Natural killer cell treated with Interleukin-12 subunit alpha and Interleukin-12 subunit beta and Interleukin-15 and Interleukin-18, amount 100 ng/mL, for 72 hours (primary cell): ENCODE measurements around the gene SLC17A9. TPM values are rescaled to one million over a fixed set of nuclear protein-coding genes. Genes with fewer than 3 reads are reported as not detected.

ENCODE experiments used
- ATAC-seq, 2 donors: fragments of 150-1000 bp; cut with Tn5 transposase in 1 of 2; sonication (Bioruptor Pico), chemical (Tn5 transposase) in 1 of 2; 2 replicates each; pipeline ENCODE4 v1.10.0; 2021
- DNase-seq: peaks from one replicate; pipeline ENCODE4 v3.0.0; 2022; ENCODE audit warnings: low spot score
- H3K27ac Mint-ChIP-seq, 2 donors: 1 replicate in 1 of 2; 2 replicates in 1 of 2; pipeline ENCODE4 v1.8.0; 2022; ENCODE audit warnings: mixed read lengths in 2 of 2, mild to moderate bottlenecking in 1 of 2, moderate library complexity in 1 of 2
- H3K27me3 Mint-ChIP-seq, 2 donors: 1 replicate in 1 of 2; 2 replicates in 1 of 2; pipeline ENCODE4 v1.8.0; 2022; ENCODE audit warnings: mixed read lengths in 2 of 2
- H3K36me3 Mint-ChIP-seq: one replicate; pipeline ENCODE4 v1.8.0; 2022; ENCODE audit warnings: mixed read lengths
- H3K4me1 Mint-ChIP-seq, 2 donors: 1 replicate in 1 of 2; 2 replicates in 1 of 2; pipeline ENCODE4 v1.8.0; 2022; ENCODE audit warnings: low read depth in 2 of 2, mixed read lengths in 2 of 2, mild to moderate bottlenecking in 1 of 2
- H3K4me3 Mint-ChIP-seq: one replicate; pipeline ENCODE4 v1.8.0; 2022; ENCODE audit warnings: mixed read lengths
- H3K9me3 Mint-ChIP-seq: 2 replicates; pipeline ENCODE4 v1.8.0; 2022; ENCODE audit warnings: mixed read lengths
- total RNA-seq, 2 donors: library from RNA; stranded (reverse); gene quantifications; one replicate each; pipeline ENCODE4 v1.2.3, GENCODE V29; 2022

Gene SLC17A9
- total RNA-seq, 2 donors from 2014 or later: 34.9 to 100 TPM

GRCh38 chr20:62989201-62989601 lies 36.7 kb downstream of the SLC17A9 start:
- Mint-ChIP-seq H3K4me3 (peak overlapping the region; percentile 79), H3K27me3 (peaks cover 0 to 1% of the 10 kb centered on the region in 2 donors), H3K4me1 (peaks cover 0 to 11% of the 10 kb centered on the region in 2 donors), H3K9me3 (no peaks in the 10 kb centered on the region), H3K27ac (no peak overlapping the region), H3K36me3 (no peaks in the 10 kb centered on the region)
- peak; percentile 60 for DNase-seq
- peak; percentile 57 to 81 for ATAC-seq

GRCh38 chr20:62990306-62990825 lies 37.9 kb downstream of the SLC17A9 start:
- H3K4me3 Mint-ChIP-seq: no peak overlapping the region
- peaks cover 0 to 8% of the 10 kb centered on the region in 2 donors for H3K4me1 Mint-ChIP-seq
- no peaks in the 10 kb centered on the region for H3K9me3 Mint-ChIP-seq
- DNase-seq (peak; percentile 53), ATAC-seq (no peak)
- no peak overlapping the region for H3K27ac Mint-ChIP-seq
- H3K36me3 Mint-ChIP-seq: no peaks in the 10 kb centered on the region
- H3K27me3 Mint-ChIP-seq: no peaks in the 10 kb centered on the region

- Mint-ChIP-seq H3K9me3 (no peaks in the 10 kb centered on the region), H3K27me3 (peaks cover 0 to 5% of the 10 kb centered on the region in 2 donors), H3K4me3 (no peak overlapping the region), H3K27ac (no peak overlapping the region), H3K4me1 (peaks cover 0 to 8% of the 10 kb centered on the region in 2 donors), H3K36me3 (no peaks in the 10 kb centered on the region)
- ATAC-seq: no peak
- DNase-seq: peak; percentile 51
Measured at GRCh38 chr20:62991196-62991807, 38.8 kb downstream of the SLC17A9 start.

GRCh38 chr20:62991863-62992262 lies 39.4 kb downstream of the SLC17A9 start:
- Mint-ChIP-seq H3K4me3 (no peak overlapping the region), H3K4me1 (peaks cover 0 to 8% of the 10 kb centered on the region in 2 donors), H3K27ac (no peak overlapping the region), H3K9me3 (no peaks in the 10 kb centered on the region), H3K36me3 (no peaks in the 10 kb centered on the region), H3K27me3 (peaks cover 0 to 5% of the 10 kb centered on the region in 2 donors)
- DNase-seq: no peak
- no peak for ATAC-seq

GRCh38 chr20:62993856-62994494 lies 41.5 kb downstream of the SLC17A9 start:
- H3K4me3 Mint-ChIP-seq: no peak overlapping the region
- H3K9me3 Mint-ChIP-seq: no peaks in the 10 kb centered on the region
- H3K36me3 Mint-ChIP-seq: no peaks in the 10 kb centered on the region
- peak; percentile 46 for DNase-seq
- H3K27ac Mint-ChIP-seq: no peak overlapping the region
- H3K4me1 Mint-ChIP-seq: peaks cover 0 to 11% of the 10 kb centered on the region in 2 donors
- no peak for ATAC-seq
- peaks cover 11 to 17% of the 10 kb centered on the region in 2 donors for H3K27me3 Mint-ChIP-seq

GRCh38 chr20:62994869-62995281 lies 42.4 kb downstream of the SLC17A9 start:
- DNase-seq (peak; percentile 35), ATAC-seq (no peak)
- Mint-ChIP-seq H3K4me1 (peaks cover 0 to 9% of the 10 kb centered on the region in 2 donors), H3K36me3 (no peaks in the 10 kb centered on the region), H3K4me3 (no peak overlapping the region), H3K27ac (no peak overlapping the region), H3K27me3 (peaks cover 17% of the 10 kb centered on the region in 2 donors), H3K9me3 (no peaks in the 10 kb centered on the region)

GRCh38 chr20:62995481-62995880 lies 43.0 kb downstream of the SLC17A9 start:
- ATAC-seq (no peak), DNase-seq (no peak)
- Mint-ChIP-seq H3K27ac (no peak overlapping the region), H3K4me3 (no peak overlapping the region), H3K27me3 (peaks cover 17 to 20% of the 10 kb centered on the region in 2 donors), H3K9me3 (no peaks in the 10 kb centered on the region), H3K36me3 (no peaks in the 10 kb centered on the region), H3K4me1 (peaks cover 0 to 9% of the 10 kb centered on the region in 2 donors)

GRCh38 chr20:62995898-62996595 lies 43.5 kb downstream of the SLC17A9 start:
- Mint-ChIP-seq H3K36me3 (no peaks in the 10 kb centered on the region), H3K4me3 (no peak overlapping the region), H3K4me1 (peaks cover 0 to 9% of the 10 kb centered on the region in 2 donors), H3K27ac (no peak overlapping the region), H3K27me3 (peaks cover 19 to 22% of the 10 kb centered on the region in 2 donors), H3K9me3 (no peaks in the 10 kb centered on the region)
- DNase-seq: no peak
- no peak for ATAC-seq

- no peak overlapping the region for H3K4me3 Mint-ChIP-seq
- H3K27ac Mint-ChIP-seq: no peak overlapping the region
- H3K27me3 Mint-ChIP-seq: peaks cover 23 to 24% of the 10 kb centered on the region in 2 donors
- ATAC-seq (no peak), DNase-seq (no peak)
- no peaks in the 10 kb centered on the region for H3K9me3 Mint-ChIP-seq
- peaks cover 0 to 9% of the 10 kb centered on the region in 2 donors for H3K4me1 Mint-ChIP-seq
- H3K36me3 Mint-ChIP-seq: no peaks in the 10 kb centered on the region
Measured at GRCh38 chr20:62996596-62996982, 44.1 kb downstream of the SLC17A9 start.

- no peaks in the 10 kb centered on the region for H3K36me3 Mint-ChIP-seq
- no peaks in the 10 kb centered on the region for H3K9me3 Mint-ChIP-seq
- H3K4me1 Mint-ChIP-seq: peaks cover 0 to 9% of the 10 kb centered on the region in 2 donors
- H3K27me3 Mint-ChIP-seq: peaks cover 23 to 24% of the 10 kb centered on the region in 2 donors
- no peak for ATAC-seq
- no peak for DNase-seq
- no peak overlapping the region for H3K27ac Mint-ChIP-seq
- no peak overlapping the region for H3K4me3 Mint-ChIP-seq
Measured at GRCh38 chr20:62997417-62998035, 45.0 kb downstream of the SLC17A9 start.

GRCh38 chr20:62998449-62998848 lies 45.9 kb downstream of the SLC17A9 start:
- Mint-ChIP-seq H3K9me3 (no peaks in the 10 kb centered on the region), H3K36me3 (no peaks in the 10 kb centered on the region), H3K27me3 (peaks cover 27 to 28% of the 10 kb centered on the region in 2 donors), H3K27ac (no peak overlapping the region), H3K4me3 (no peak overlapping the region), H3K4me1 (peaks cover 0 to 9% of the 10 kb centered on the region in 2 donors)
- DNase-seq: no peak
- ATAC-seq: no peak

- Mint-ChIP-seq H3K9me3 (no peaks in the 10 kb centered on the region), H3K4me3 (no peak overlapping the region), H3K4me1 (peaks cover 0 to 9% of the 10 kb centered on the region in 2 donors), H3K36me3 (no peaks in the 10 kb centered on the region), H3K27me3 (peaks cover 35 to 38% of the 10 kb centered on the region in 2 donors), H3K27ac (no peak overlapping the region)
- peak in 1 of 2 donors; percentile 12 for ATAC-seq
- no peak for DNase-seq
Measured at GRCh38 chr20:62999580-62999979, 47.1 kb downstream of the SLC17A9 start.

- Mint-ChIP-seq H3K27me3 (peaks cover 35 to 40% of the 10 kb centered on the region in 2 donors), H3K4me1 (peaks cover 0 to 9% of the 10 kb centered on the region in 2 donors), H3K27ac (no peak overlapping the region), H3K36me3 (no peaks in the 10 kb centered on the region), H3K9me3 (no peaks in the 10 kb centered on the region), H3K4me3 (no peak overlapping the region)
- DNase-seq: no peak
- no peak for ATAC-seq
Measured at GRCh38 chr20:63000036-63000435, 47.5 kb downstream of the SLC17A9 start.
